ENCODE data around the gene LRP1.

LRP1 gene

DNA sequence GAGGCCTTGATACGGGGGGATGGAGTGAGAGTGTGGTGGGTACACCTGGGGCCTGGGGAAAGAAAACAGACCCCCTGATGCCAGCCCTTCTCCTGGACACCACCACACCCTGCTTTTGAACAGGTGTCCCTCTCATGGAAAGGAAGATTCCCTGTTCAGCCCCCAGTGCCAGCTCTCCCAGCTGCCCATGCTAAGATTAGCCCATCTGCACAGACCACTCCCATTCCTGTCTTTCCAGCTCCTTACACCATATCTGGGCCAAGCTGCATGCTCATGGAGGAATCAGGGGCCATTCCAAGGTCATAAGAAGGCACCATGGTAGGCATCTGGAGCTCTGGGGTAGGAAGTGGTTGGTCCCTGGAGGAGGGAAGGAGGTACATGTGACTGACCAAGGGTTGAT, 29.7 kb upstream of the LRP1 start:
- H3K4me3 ChIP-seq (ENCODE audit: low read length), result no peak overlapping the region
- H2AFZ ChIP-seq (ENCODE audit: low read length), result no peak overlapping the region
- H3K27ac ChIP-seq (ENCODE audit: low read length), result no peak overlapping the region
- no peak for DNase-seq
- no peaks in the 10 kb centered on the region for H3K36me3 ChIP-seq (replicated peaks; ENCODE audit: insufficient read depth, low read length)
- no peaks in the 10 kb centered on the region for H3K79me2 ChIP-seq (ENCODE audit: low read length)
- H3K27me3 ChIP-seq (replicated peaks; ENCODE audit: insufficient read depth, low read length), result no peaks in the 10 kb centered on the region
- H3K9ac ChIP-seq (ENCODE audit: low read length), result no peak overlapping the region
- no peaks in the 10 kb centered on the region for H4K20me1 ChIP-seq (ENCODE audit: insufficient read depth, low read length)
- H3K4me2 ChIP-seq (ENCODE audit: low read depth, low read length), result no peak overlapping the region
- TF ChIP-seq EZH2phosphoT487 (IDR thresholded peaks at IDR 0.05; ENCODE audit: low read length), result no peak
- H3K4me1 ChIP-seq (ENCODE audit: low read length), result no peaks in the 10 kb centered on the region
- H3K9me3 ChIP-seq (replicated peaks; ENCODE audit: insufficient read depth, low read length), result no peaks in the 10 kb centered on the region
- H3F3A ChIP-seq (ENCODE audit: insufficient read depth, low read length), result no peaks in the 10 kb centered on the region
- H3K9me2 ChIP-seq (replicated peaks; ENCODE audit: insufficient read depth, low read length), result no peaks in the 10 kb centered on the region

DNA sequence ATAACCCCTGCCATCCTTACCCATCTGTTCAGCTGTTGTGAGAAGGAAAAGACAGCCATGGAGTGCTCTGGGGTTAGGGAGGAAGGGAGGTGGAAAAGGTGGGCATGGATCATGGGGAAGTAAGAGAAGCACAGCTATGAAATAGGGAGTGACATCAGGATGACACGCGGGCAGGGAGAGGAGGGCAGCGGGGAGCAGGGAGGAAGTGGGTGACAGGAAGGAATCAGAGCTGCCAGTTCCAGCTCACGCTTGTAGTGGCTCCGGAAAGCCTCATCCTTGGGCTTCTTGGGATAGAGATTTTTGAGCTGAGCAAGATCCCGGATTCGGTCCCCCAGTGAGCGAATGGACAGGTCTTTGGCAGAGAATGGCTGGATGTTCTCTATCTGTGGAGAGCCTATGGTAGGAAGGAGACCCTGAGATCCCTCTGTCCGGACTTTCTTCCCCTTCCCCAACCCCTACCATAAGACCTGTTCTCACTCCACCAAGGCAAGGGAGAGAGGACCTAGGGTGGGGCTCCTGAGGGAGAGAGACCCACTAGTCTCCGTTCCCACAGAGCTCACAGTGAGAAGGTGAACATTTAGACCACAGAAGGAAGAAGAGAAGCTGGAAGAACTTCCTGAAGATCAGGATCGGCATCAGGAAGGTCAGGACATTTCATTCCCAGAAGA, 29.1 kb upstream of the LRP1 start:
- DNase-seq, result no peak
- Histone ChIP-seq H3K9me2 (replicated peaks; ENCODE audit: insufficient read depth, low read length) (no peaks in the 10 kb centered on the region), H3K9me3 (replicated peaks; ENCODE audit: insufficient read depth, low read length) (no peaks in the 10 kb centered on the region), H3K9ac (ENCODE audit: low read length) (no peak overlapping the region), H3K36me3 (replicated peaks; ENCODE audit: insufficient read depth, low read length) (no peaks in the 10 kb centered on the region), H3K4me2 (ENCODE audit: low read depth, low read length) (no peak overlapping the region), H3K27ac (ENCODE audit: low read length) (no peak overlapping the region), H3F3A (ENCODE audit: insufficient read depth, low read length) (no peaks in the 10 kb centered on the region), H3K79me2 (ENCODE audit: low read length) (no peaks in the 10 kb centered on the region), H3K4me1 (ENCODE audit: low read length) (no peaks in the 10 kb centered on the region), H3K4me3 (ENCODE audit: low read length) (no peak overlapping the region), H3K27me3 (replicated peaks; ENCODE audit: insufficient read depth, low read length) (no peaks in the 10 kb centered on the region), H2AFZ (ENCODE audit: low read length) (no peak overlapping the region), H4K20me1 (ENCODE audit: insufficient read depth, low read length) (no peaks in the 10 kb centered on the region)
- no peak for TF ChIP-seq EZH2 (optimal IDR thresholded peaks at IDR 0.05; ENCODE audit: low read depth, low read length)
- no peak for TF ChIP-seq EZH2phosphoT487 (IDR thresholded peaks at IDR 0.05; ENCODE audit: low read length)
- TF ChIP-seq, protein P1, sequence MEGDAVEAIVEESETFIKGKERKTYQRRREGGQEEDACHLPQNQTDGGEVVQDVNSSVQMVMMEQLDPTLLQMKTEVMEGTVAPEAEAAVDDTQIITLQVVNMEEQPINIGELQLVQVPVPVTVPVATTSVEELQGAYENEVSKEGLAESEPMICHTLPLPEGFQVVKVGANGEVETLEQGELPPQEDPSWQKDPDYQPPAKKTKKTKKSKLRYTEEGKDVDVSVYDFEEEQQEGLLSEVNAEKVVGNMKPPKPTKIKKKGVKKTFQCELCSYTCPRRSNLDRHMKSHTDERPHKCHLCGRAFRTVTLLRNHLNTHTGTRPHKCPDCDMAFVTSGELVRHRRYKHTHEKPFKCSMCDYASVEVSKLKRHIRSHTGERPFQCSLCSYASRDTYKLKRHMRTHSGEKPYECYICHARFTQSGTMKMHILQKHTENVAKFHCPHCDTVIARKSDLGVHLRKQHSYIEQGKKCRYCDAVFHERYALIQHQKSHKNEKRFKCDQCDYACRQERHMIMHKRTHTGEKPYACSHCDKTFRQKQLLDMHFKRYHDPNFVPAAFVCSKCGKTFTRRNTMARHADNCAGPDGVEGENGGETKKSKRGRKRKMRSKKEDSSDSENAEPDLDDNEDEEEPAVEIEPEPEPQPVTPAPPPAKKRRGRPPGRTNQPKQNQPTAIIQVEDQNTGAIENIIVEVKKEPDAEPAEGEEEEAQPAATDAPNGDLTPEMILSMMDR (IDR thresholded peaks at IDR 0.05; ENCODE audit: low read length), result no peak

DNA sequence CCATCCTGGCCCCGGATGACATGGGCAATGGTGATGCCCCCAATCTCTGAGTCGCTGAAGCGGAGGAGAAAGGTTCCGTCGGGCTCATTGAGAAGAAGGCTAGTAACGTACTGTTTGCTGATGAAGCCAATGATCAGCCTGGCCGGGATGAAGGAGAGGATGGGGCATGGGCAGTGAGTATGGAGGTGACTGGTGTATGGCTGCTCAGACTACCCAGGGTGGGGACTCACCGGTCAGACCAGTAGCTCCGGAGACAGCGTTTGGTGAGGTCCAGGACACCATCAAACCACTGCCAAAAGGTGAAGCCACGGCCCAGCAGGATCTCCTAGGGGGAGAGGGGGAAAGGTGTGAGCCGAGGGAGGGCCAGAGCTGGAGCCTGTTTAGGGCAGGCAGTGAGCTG, 28.5 kb upstream of the LRP1 start:
- no peaks in the 10 kb centered on the region for H3K9me3 ChIP-seq (replicated peaks; ENCODE audit: insufficient read depth, low read length)
- H3F3A ChIP-seq (ENCODE audit: insufficient read depth, low read length), result no peaks in the 10 kb centered on the region
- no peak for DNase-seq
- no peaks in the 10 kb centered on the region for H3K79me2 ChIP-seq (ENCODE audit: low read length)
- H2AFZ ChIP-seq (ENCODE audit: low read length), result no peak overlapping the region
- H3K27me3 ChIP-seq (replicated peaks; ENCODE audit: insufficient read depth, low read length), result no peaks in the 10 kb centered on the region
- H3K36me3 ChIP-seq (replicated peaks; ENCODE audit: insufficient read depth, low read length), result no peaks in the 10 kb centered on the region
- H4K20me1 ChIP-seq (ENCODE audit: insufficient read depth, low read length), result no peaks in the 10 kb centered on the region
- TF ChIP-seq EZH2phosphoT487 (IDR thresholded peaks at IDR 0.05; ENCODE audit: low read length) (no peak), EZH2 (optimal IDR thresholded peaks at IDR 0.05; ENCODE audit: low read depth, low read length) (no peak)
- TF ChIP-seq, protein P1 (IDR thresholded peaks at IDR 0.05; ENCODE audit: low read length), result no peak
- H3K9me2 ChIP-seq (replicated peaks; ENCODE audit: insufficient read depth, low read length), result no peaks in the 10 kb centered on the region
- H3K4me1 ChIP-seq (ENCODE audit: low read length), result no peaks in the 10 kb centered on the region
- no peak overlapping the region for H3K4me3 ChIP-seq (ENCODE audit: low read length)
- H3K27ac ChIP-seq (ENCODE audit: low read length), result no peak overlapping the region
- H3K4me2 ChIP-seq (ENCODE audit: low read depth, low read length), result no peak overlapping the region
- no peak overlapping the region for H3K9ac ChIP-seq (ENCODE audit: low read length)

DNA sequence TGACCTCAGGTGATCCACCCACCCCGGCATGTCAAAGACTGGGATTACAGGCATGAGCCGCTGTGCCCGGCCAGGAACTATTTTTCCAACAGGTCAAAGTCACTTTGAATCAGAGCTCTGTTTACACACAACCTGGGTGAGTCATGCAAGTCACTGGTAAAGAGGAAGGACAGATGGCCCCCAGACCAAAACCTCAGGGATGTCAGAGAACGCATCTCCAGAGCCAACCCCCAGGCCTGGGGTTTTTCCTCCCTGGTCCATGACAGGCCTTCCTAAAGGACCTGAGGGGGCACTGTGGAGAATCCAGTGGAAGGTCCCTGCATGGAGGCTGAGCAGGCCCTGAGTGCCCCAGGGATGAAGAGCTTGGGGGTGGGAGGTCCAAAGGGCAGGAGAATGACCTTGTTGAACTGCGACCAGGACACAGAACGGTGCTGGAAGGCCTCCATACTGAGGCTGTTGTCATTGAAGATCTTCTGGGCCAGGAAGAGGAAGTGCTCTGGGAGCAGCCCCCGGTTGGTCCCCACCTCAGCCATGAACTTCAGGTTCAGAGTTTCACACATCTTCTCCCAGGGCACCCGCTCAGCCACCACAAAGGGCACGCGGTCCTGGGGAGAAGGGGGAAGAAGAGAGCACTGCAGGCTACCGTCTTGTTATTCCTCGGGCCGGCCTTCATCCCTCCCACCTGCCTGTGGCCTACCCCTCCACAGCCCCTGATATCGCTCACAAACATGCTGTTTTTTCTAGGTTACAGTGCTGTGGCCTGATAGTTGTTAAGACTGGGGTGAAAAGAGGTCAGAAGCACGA, 26.2 kb upstream of the LRP1 start:
- H4K20me1 ChIP-seq (ENCODE audit: insufficient read depth, low read length), result no peaks in the 10 kb centered on the region
- H3K27me3 ChIP-seq (replicated peaks; ENCODE audit: insufficient read depth, low read length), result no peaks in the 10 kb centered on the region
- no peak overlapping the region for H3K4me3 ChIP-seq (ENCODE audit: low read length)
- TF ChIP-seq, protein P1 (IDR thresholded peaks at IDR 0.05; ENCODE audit: low read length), result no peak
- no peak for TF ChIP-seq EZH2phosphoT487 (IDR thresholded peaks at IDR 0.05; ENCODE audit: low read length)
- no peak for TF ChIP-seq EZH2 (optimal IDR thresholded peaks at IDR 0.05; ENCODE audit: low read depth, low read length)
- no peaks in the 10 kb centered on the region for H3F3A ChIP-seq (ENCODE audit: insufficient read depth, low read length)
- no peaks in the 10 kb centered on the region for H3K79me2 ChIP-seq (ENCODE audit: low read length)
- no peaks in the 10 kb centered on the region for H3K4me1 ChIP-seq (ENCODE audit: low read length)
- H3K9me3 ChIP-seq (replicated peaks; ENCODE audit: insufficient read depth, low read length), result no peaks in the 10 kb centered on the region
- H3K4me2 ChIP-seq (ENCODE audit: low read depth, low read length), result no peak overlapping the region
- no peaks in the 10 kb centered on the region for H3K9me2 ChIP-seq (replicated peaks; ENCODE audit: insufficient read depth, low read length)
- H2AFZ ChIP-seq (ENCODE audit: low read length), result no peak overlapping the region
- DNase-seq, result no peak
- H3K27ac ChIP-seq (ENCODE audit: low read length), result no peak overlapping the region
- H3K9ac ChIP-seq (ENCODE audit: low read length), result no peak overlapping the region
- no peaks in the 10 kb centered on the region for H3K36me3 ChIP-seq (replicated peaks; ENCODE audit: insufficient read depth, low read length)

All from MM.1S (cell line).